Measurements from ENCODE around the gene ITFG1.

The ITFG1 gene

DNA sequence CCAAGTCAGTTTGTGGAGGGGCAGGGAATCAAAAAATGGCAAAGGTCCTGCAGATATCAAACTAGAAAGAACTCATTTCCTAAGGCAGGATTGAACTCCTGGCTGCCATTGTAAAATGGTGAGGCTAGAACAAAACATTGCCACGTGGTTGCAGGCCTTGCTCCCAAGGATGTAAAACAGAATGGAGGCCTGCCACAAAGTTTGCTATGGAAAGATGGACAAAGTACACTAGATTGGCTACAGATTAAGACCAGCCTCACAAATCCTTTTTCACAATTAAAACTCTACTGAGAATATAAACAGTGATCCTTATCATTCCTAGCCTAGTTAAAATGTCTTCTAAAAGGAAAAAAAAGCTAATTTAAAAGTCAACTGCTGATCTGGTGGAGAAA, 31.2 kb upstream of the ITFG1 start:
- Histone ChIP-seq H3K36me3 (ENCODE audit: control insufficient read depth, insufficient read depth, low read length) (peaks cover 4% of the 10 kb centered on the region), H3K9me3 (ENCODE audit: control insufficient read depth, low read length) (peaks cover 14% of the 10 kb centered on the region), H3K4me3 (ENCODE audit: extremely low read depth, insufficient read depth, low read length, poor library complexity, severe bottlenecking) (no peak overlapping the region), H3K27ac (ENCODE audit: low read depth, low read length, severe bottlenecking) (no peak overlapping the region), H3K4me1 (ENCODE audit: control insufficient read depth, insufficient read depth, low read length, poor library complexity, severe bottlenecking) (peaks cover 2% of the 10 kb centered on the region)
- WGBS, 2 experiments (ENCODE audit: insufficient coverage in 2 of 2), result 25 to 57% methylated on average over 1 of the region's 1 CpG

DNA sequence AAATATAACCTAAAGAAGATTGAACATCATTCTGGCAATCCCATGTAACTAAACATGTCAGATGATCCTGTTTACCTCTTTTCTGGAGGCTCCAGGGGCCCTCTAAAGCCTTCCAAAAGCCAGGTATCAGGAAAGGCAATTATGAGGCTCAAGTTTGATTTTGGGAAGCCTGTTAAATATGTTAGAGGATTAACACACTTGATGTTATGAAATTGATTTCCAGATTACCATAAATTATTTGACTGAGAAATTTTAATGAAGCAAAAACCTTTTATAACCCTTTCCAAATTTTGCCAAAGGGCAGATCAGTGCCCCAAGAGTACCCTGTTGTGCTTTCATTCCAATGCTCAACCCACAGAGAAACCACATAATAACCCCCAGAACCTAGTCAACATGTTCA, 29.6 kb upstream of the ITFG1 start:
- H3K27ac ChIP-seq (ENCODE audit: low read depth, low read length, severe bottlenecking), result no peak overlapping the region
- peaks cover 14% of the 10 kb centered on the region for H3K9me3 ChIP-seq (ENCODE audit: control insufficient read depth, low read length)
- no peak overlapping the region for H3K4me3 ChIP-seq (ENCODE audit: extremely low read depth, insufficient read depth, low read length, poor library complexity, severe bottlenecking)
- peaks cover 2% of the 10 kb centered on the region for H3K4me1 ChIP-seq (ENCODE audit: control insufficient read depth, insufficient read depth, low read length, poor library complexity, severe bottlenecking)
- H3K36me3 ChIP-seq (ENCODE audit: control insufficient read depth, insufficient read depth, low read length), result peaks cover 4% of the 10 kb centered on the region

DNA sequence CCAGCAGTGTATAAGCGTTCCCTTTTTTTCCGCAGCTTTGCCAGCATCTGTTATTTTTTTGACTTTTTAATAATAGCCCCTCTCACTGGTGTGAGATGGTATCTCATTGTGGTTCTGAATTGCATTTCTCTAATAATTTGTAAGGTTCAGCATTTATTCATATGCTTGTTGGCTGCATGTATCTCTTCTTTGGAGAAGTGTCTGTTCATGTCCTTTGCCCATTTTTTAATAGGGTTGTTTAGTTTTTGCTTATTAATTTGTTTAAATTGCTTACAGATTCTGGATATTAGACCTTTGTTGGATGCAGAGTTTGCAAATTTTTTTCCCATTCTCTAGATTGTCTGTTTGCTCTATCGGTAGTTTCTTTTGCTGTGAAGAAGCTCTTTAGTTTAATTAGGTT, 27.2 kb upstream of the ITFG1 start:
- peaks cover 2% of the 10 kb centered on the region for H3K4me1 ChIP-seq (ENCODE audit: control insufficient read depth, insufficient read depth, low read length, poor library complexity, severe bottlenecking)
- no peak overlapping the region for H3K4me3 ChIP-seq (ENCODE audit: extremely low read depth, insufficient read depth, low read length, poor library complexity, severe bottlenecking)
- no peak overlapping the region for H3K27ac ChIP-seq (ENCODE audit: low read depth, low read length, severe bottlenecking)
- 83 to 100% methylated on average over 1 of the region's 3 CpGs for WGBS, 2 experiments (ENCODE audit: insufficient coverage in 2 of 2)
- H3K9me3 ChIP-seq (ENCODE audit: control insufficient read depth, low read length), result peaks cover 14% of the 10 kb centered on the region
- peaks cover 4% of the 10 kb centered on the region for H3K36me3 ChIP-seq (ENCODE audit: control insufficient read depth, insufficient read depth, low read length)

GRCh38 chr16:47486856-47487255, 26.0 kb upstream of the ITFG1 start:
- peaks cover 4% of the 10 kb centered on the region for H3K36me3 ChIP-seq (ENCODE audit: control insufficient read depth, insufficient read depth, low read length)
- H3K9me3 ChIP-seq (ENCODE audit: control insufficient read depth, low read length), result peaks cover 14% of the 10 kb centered on the region
- no peak overlapping the region for H3K4me3 ChIP-seq (ENCODE audit: extremely low read depth, insufficient read depth, low read length, poor library complexity, severe bottlenecking)
- H3K27ac ChIP-seq (ENCODE audit: low read depth, low read length, severe bottlenecking), result no peak overlapping the region
- H3K4me1 ChIP-seq (ENCODE audit: control insufficient read depth, insufficient read depth, low read length, poor library complexity, severe bottlenecking), result no peaks in the 10 kb centered on the region

GRCh38 chr16:47483616-47484015, 22.8 kb upstream of the ITFG1 start:
- no CpG with 5 or more reads among the region's 2 CpGs for WGBS, 2 experiments (ENCODE audit: insufficient coverage in 2 of 2)
- Histone ChIP-seq H3K4me3 (ENCODE audit: extremely low read depth, insufficient read depth, low read length, poor library complexity, severe bottlenecking) (no peak overlapping the region), H3K4me1 (ENCODE audit: control insufficient read depth, insufficient read depth, low read length, poor library complexity, severe bottlenecking) (no peaks in the 10 kb centered on the region), H3K27ac (ENCODE audit: low read depth, low read length, severe bottlenecking) (no peak overlapping the region), H3K36me3 (ENCODE audit: control insufficient read depth, insufficient read depth, low read length) (no peaks in the 10 kb centered on the region), H3K9me3 (ENCODE audit: control insufficient read depth, low read length) (no peaks in the 10 kb centered on the region)

- 98 to 100% methylated on average over 1 to 4 of the region's 6 CpGs for WGBS, 2 experiments (ENCODE audit: insufficient coverage in 2 of 2)
- Histone ChIP-seq H3K9me3 (ENCODE audit: control insufficient read depth, low read length) (no peaks in the 10 kb centered on the region), H3K4me3 (ENCODE audit: extremely low read depth, insufficient read depth, low read length, poor library complexity, severe bottlenecking) (no peak overlapping the region)
These were observed 21.0 kb upstream of the ITFG1 start for GRCh38 chr16:47481698-47482374.

DNA sequence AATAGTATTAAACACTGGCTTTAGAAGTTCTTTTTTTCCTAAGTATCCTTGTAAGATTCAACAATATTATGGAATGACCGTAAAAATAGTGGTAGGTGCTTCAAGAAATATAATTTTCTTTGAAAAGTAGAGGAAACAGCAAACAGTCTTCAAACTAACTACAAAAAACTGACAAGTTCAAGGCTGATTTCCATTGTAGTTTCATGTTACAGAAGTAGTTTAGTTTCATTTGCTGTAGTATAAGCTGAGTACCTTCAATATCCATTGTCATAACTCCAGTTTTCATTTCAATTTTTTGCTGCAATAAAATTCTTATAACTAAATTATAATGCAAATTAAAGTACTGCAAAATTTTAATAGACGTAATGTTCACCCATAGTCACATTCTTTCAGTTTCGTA, 19.5 kb upstream of the ITFG1 start:
- Histone ChIP-seq H3K4me3 (ENCODE audit: extremely low read depth, insufficient read depth, low read length, poor library complexity, severe bottlenecking) (no peak overlapping the region), H3K27ac (ENCODE audit: low read depth, low read length, severe bottlenecking) (no peak overlapping the region), H3K9me3 (ENCODE audit: control insufficient read depth, low read length) (no peaks in the 10 kb centered on the region), H3K36me3 (ENCODE audit: control insufficient read depth, insufficient read depth, low read length) (no peaks in the 10 kb centered on the region), H3K4me1 (ENCODE audit: control insufficient read depth, insufficient read depth, low read length, poor library complexity, severe bottlenecking) (no peaks in the 10 kb centered on the region)
- WGBS, 2 experiments (ENCODE audit: insufficient coverage in 2 of 2), result no CpG with 5 or more reads among the region's 3 CpGs

More at GRCh38 chr16:47481698-47482374, 21.0 kb upstream of the ITFG1 start:
- Histone ChIP-seq H3K36me3 (ENCODE audit: control insufficient read depth, insufficient read depth, low read length) (no peaks in the 10 kb centered on the region), H3K4me1 (ENCODE audit: control insufficient read depth, insufficient read depth, low read length, poor library complexity, severe bottlenecking) (no peaks in the 10 kb centered on the region), H3K27ac (ENCODE audit: low read depth, low read length, severe bottlenecking) (no peak overlapping the region)

GRCh38 chr16:47477679-47478078, 16.8 kb upstream of the ITFG1 start:
- H3K27ac ChIP-seq (ENCODE audit: low read depth, low read length, severe bottlenecking), result no peak overlapping the region
- H3K36me3 ChIP-seq (ENCODE audit: control insufficient read depth, insufficient read depth, low read length), result no peaks in the 10 kb centered on the region
- no CpG with 5 or more reads among the region's 1 CpG for WGBS, 2 experiments (ENCODE audit: insufficient coverage in 2 of 2)
- H3K4me1 ChIP-seq (ENCODE audit: control insufficient read depth, insufficient read depth, low read length, poor library complexity, severe bottlenecking), result no peaks in the 10 kb centered on the region
- H3K4me3 ChIP-seq (ENCODE audit: extremely low read depth, insufficient read depth, low read length, poor library complexity, severe bottlenecking), result no peak overlapping the region
- no peaks in the 10 kb centered on the region for H3K9me3 ChIP-seq (ENCODE audit: control insufficient read depth, low read length)

- no peaks in the 10 kb centered on the region for H3K4me1 ChIP-seq (ENCODE audit: control insufficient read depth, insufficient read depth, low read length, poor library complexity, severe bottlenecking)
- no peaks in the 10 kb centered on the region for H3K36me3 ChIP-seq (ENCODE audit: control insufficient read depth, insufficient read depth, low read length)
- no peaks in the 10 kb centered on the region for H3K9me3 ChIP-seq (ENCODE audit: control insufficient read depth, low read length)
- H3K27ac ChIP-seq (ENCODE audit: low read depth, low read length, severe bottlenecking), result no peak overlapping the region
- no peak overlapping the region for H3K4me3 ChIP-seq (ENCODE audit: extremely low read depth, insufficient read depth, low read length, poor library complexity, severe bottlenecking)
These were observed 15.9 kb upstream of the ITFG1 start for GRCh38 chr16:47476654-47477345.

GRCh38 chr16:47475786-47476185, 14.9 kb upstream of the ITFG1 start:
- Histone ChIP-seq H3K4me1 (ENCODE audit: control insufficient read depth, insufficient read depth, low read length, poor library complexity, severe bottlenecking) (no peaks in the 10 kb centered on the region), H3K4me3 (ENCODE audit: extremely low read depth, insufficient read depth, low read length, poor library complexity, severe bottlenecking) (no peak overlapping the region), H3K36me3 (ENCODE audit: control insufficient read depth, insufficient read depth, low read length) (no peaks in the 10 kb centered on the region), H3K9me3 (ENCODE audit: control insufficient read depth, low read length) (no peaks in the 10 kb centered on the region), H3K27ac (ENCODE audit: low read depth, low read length, severe bottlenecking) (no peak overlapping the region)
- WGBS, 2 experiments (ENCODE audit: insufficient coverage in 2 of 2), result 92% methylated on average over 1 of the region's 1 CpG

DNA sequence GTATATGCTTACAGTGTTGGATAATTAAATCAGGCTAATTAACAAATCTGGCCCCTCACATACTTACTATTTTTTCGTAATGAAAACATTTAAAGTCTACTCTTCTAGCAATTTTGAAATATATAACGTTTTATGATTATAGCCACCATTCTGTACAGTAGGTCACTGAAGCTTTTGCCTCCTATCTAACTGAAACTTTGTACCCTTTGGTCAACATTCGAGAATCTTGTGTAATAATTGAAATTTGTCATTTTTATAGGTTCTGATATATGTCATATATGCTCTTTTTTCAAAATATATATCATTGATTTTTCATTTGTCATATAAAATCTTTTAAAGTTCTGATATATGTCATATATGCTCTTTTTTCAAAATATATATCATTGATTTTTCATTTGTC, 12.9 kb upstream of the ITFG1 start:
- Histone ChIP-seq H3K4me1 (ENCODE audit: control insufficient read depth, insufficient read depth, low read length, poor library complexity, severe bottlenecking) (peaks cover under 1% of the 10 kb centered on the region), H3K4me3 (ENCODE audit: extremely low read depth, insufficient read depth, low read length, poor library complexity, severe bottlenecking) (no peak overlapping the region), H3K36me3 (ENCODE audit: control insufficient read depth, insufficient read depth, low read length) (no peaks in the 10 kb centered on the region), H3K27ac (ENCODE audit: low read depth, low read length, severe bottlenecking) (no peak overlapping the region), H3K9me3 (ENCODE audit: control insufficient read depth, low read length) (no peaks in the 10 kb centered on the region)
- WGBS, 2 experiments (ENCODE audit: insufficient coverage in 2 of 2), result no CpG with 5 or more reads among the region's 3 CpGs
